OCI-LY3 (cell line): ENCODE data around the gene FAM13C.

Source experiments
- H2AFZ ChIP-seq: fragments of 200-600, 300-600 bp; shearing (Covaris generic); 2 replicates; pipeline ENCODE4 v1.6.0; 2014; ENCODE audit warnings: antibody characterized with exemption, low read depth, low read length
- H3K27ac ChIP-seq: fragments of 200-600, 300-600 bp; sonication (generic); 2 replicates; pipeline ENCODE4 v1.5.1; 2014; ENCODE audit warnings: mild to moderate bottlenecking, low read length, moderate library complexity, mixed read lengths
- H3K27me3 ChIP-seq: fragments of 200-600, 300-600 bp; sonication (generic); 2 replicates; pipeline ENCODE4 v1.6.1; 2014; ENCODE audit warnings: low read depth, low read length, mixed read lengths
- H3K36me3 ChIP-seq: fragments of 200-600, 300-600 bp; sonication (generic); replicated peaks from 2 replicates; pipeline ENCODE3; 2014; ENCODE audit warnings: low read depth, low read length, mixed read lengths
- H3K4me1 ChIP-seq: fragments of 300-600, 200-600 bp; sonication (generic); 2 replicates; pipeline ENCODE4 v1.6.1; 2014; ENCODE audit warnings: low read length, mixed read lengths
- H3K4me2 ChIP-seq: fragments of 200-600, 300-600 bp; sonication (generic); 2 replicates; pipeline ENCODE4 v1.6.1; 2014; ENCODE audit warnings: low read length, mixed read lengths
- H3K4me3 ChIP-seq: fragments of 300-600, 200-600 bp; sonication (generic); 2 replicates; pipeline ENCODE4 v1.5.1; 2014; ENCODE audit warnings: antibody characterized with exemption, mild to moderate bottlenecking, low read length, moderate library complexity
- H3K79me2 ChIP-seq: fragments of 300-600, 200-600 bp; shearing (Covaris generic); 2 replicates; pipeline ENCODE4 v1.6.1; 2014; ENCODE audit warnings: mild to moderate bottlenecking, low read length, mixed read lengths
- H3K9ac ChIP-seq: fragments of 300-600, 200-600 bp; shearing (Covaris generic); 2 replicates; pipeline ENCODE4 v1.6.0; 2014; ENCODE audit warnings: mild to moderate bottlenecking, low read length, moderate library complexity
- H3K9me3 ChIP-seq: fragments of 200-600, 300-600 bp; shearing (Covaris generic); 2 replicates; pipeline ENCODE4 v1.6.1; 2014; ENCODE audit warnings: low read length, mixed read lengths; ENCODE audit not compliant: insufficient read depth
- H4K20me1 ChIP-seq: fragments of 200-600, 300-600 bp; sonication (generic); 2 replicates; pipeline ENCODE4 v1.6.1; 2016; ENCODE audit warnings: low read length, mixed read lengths; ENCODE audit not compliant: insufficient read depth
- EZH2phosphoT487 ChIP-seq: fragments of 200-600 bp; shearing (Covaris generic); IDR thresholded peaks from 2 replicates; pipeline ENCODE4 v1.6.1; 2018; ENCODE audit warnings: antibody characterized with exemption, mixed run types, low read depth
- TF ChIP-seq, protein P1 (sequence below): fragments of 200-600, 300-600 bp; sonication (generic); IDR thresholded peaks from 2 replicates; pipeline ENCODE4 v1.5.1; 2014; ENCODE audit warnings: antibody characterized with exemption, low read length, low read depth

Gene FAM13C

DNA sequence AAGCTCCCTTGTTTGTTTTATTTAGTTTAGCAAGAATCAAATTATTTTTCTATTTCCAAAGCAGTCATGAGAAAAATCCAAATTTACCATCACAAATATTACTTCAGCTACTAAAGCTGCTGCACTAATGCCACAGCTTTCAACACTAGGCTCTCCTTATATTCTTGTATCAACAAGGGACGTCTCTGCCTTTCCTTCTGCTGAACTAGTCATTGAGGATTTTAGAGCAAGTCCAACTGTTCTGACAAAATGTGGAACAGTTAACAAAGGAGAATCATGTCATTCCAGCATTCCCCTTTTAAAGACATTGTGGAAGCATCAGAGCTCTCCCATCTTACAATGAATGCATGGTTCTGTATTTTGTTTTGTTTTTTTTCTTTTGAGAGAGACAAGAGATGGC, 28.6 kb downstream of the FAM13C start:
- TF ChIP-seq, protein P1, sequence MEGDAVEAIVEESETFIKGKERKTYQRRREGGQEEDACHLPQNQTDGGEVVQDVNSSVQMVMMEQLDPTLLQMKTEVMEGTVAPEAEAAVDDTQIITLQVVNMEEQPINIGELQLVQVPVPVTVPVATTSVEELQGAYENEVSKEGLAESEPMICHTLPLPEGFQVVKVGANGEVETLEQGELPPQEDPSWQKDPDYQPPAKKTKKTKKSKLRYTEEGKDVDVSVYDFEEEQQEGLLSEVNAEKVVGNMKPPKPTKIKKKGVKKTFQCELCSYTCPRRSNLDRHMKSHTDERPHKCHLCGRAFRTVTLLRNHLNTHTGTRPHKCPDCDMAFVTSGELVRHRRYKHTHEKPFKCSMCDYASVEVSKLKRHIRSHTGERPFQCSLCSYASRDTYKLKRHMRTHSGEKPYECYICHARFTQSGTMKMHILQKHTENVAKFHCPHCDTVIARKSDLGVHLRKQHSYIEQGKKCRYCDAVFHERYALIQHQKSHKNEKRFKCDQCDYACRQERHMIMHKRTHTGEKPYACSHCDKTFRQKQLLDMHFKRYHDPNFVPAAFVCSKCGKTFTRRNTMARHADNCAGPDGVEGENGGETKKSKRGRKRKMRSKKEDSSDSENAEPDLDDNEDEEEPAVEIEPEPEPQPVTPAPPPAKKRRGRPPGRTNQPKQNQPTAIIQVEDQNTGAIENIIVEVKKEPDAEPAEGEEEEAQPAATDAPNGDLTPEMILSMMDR, result no peak
- no peak for TF ChIP-seq EZH2phosphoT487
- H3K4me2 ChIP-seq, result no peak overlapping the region
- no peak overlapping the region for H3K27ac ChIP-seq
- no peaks in the 10 kb centered on the region for H3K9me3 ChIP-seq
- no peak overlapping the region for H3K4me3 ChIP-seq
- no peaks in the 10 kb centered on the region for H3K4me1 ChIP-seq
- no peak overlapping the region for H3K9ac ChIP-seq
- H3K79me2 ChIP-seq, result no peaks in the 10 kb centered on the region
- H3K27me3 ChIP-seq, result no peaks in the 10 kb centered on the region
- H4K20me1 ChIP-seq, result no peaks in the 10 kb centered on the region
- no peaks in the 10 kb centered on the region for H3K36me3 ChIP-seq
- H2AFZ ChIP-seq, result no peak overlapping the region

DNA sequence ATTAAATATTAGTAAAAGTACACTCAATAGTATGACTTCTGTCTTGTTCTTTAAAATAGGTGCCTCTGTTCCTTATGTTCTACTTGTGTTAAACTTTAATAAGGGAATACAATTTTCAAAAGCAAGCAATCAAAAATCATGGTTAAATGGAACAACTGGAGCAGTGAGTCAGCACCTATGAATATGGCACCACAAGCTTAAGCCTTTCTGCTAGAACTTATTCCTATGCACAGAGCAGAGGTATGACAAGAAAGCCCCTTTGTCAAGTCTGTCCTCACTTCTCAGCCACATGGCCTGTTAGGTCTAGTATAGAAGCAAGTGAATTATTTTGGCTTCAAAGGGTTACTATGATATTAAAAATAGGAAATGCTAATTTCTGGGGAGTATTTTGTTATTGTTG, 29.8 kb downstream of the FAM13C start:
- Histone ChIP-seq H3K9ac (no peak overlapping the region), H3K4me2 (no peak overlapping the region), H3K27me3 (no peaks in the 10 kb centered on the region), H3K79me2 (no peaks in the 10 kb centered on the region), H3K4me1 (no peaks in the 10 kb centered on the region), H3K9me3 (no peaks in the 10 kb centered on the region), H4K20me1 (no peaks in the 10 kb centered on the region), H3K27ac (no peak overlapping the region), H3K4me3 (no peak overlapping the region), H3K36me3 (no peaks in the 10 kb centered on the region), H2AFZ (no peak overlapping the region)
- TF ChIP-seq EZH2phosphoT487, result no peak
- TF ChIP-seq, protein P1, result no peak

DNA sequence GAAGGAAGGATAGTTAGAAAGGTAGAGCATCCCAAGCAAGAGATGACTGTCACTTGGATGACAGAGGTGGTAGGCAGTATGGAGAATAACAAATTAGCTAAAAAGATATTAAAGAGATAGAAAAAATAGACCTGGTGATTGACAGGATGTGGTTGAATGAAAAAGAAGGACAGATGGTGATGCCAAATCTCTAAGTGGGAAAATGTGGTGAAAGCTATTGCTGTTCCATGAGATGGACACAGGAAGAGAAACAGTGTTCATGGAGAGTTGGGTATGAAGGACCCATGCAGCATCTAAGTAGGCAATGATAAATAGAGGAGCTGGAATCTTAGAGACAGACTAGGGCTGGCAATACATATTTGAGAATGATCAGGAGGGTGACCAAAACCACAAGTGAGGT, 30.7 kb downstream of the FAM13C start:
- Histone ChIP-seq H3K9me3 (no peaks in the 10 kb centered on the region), H3K4me1 (no peaks in the 10 kb centered on the region), H4K20me1 (no peaks in the 10 kb centered on the region), H3K27me3 (no peaks in the 10 kb centered on the region), H3K9ac (no peak overlapping the region), H3K79me2 (no peaks in the 10 kb centered on the region), H3K4me3 (no peak overlapping the region), H3K27ac (no peak overlapping the region), H3K36me3 (no peaks in the 10 kb centered on the region), H3K4me2 (no peak overlapping the region), H2AFZ (no peak overlapping the region)
- TF ChIP-seq, protein P1, result no peak

DNA sequence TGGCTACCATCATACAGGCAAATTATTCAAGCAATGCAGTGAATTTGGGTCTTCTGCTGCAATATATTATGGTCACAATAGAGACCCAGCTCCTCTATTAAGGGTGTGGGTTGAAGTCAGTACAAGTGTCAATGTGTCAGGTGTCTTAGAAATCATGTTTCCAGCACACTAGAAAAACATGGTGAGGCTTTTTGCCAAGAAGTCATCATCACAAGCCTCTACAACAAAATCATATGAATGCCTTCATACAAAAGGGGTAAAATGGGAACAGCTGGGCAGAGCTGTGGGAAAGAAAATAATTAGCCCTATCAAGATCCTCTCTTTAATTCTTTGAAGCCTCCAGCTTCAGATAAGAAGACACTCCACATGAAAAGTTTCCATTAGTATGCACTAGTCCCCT, 37.2 kb downstream of the FAM13C start:
- no peaks in the 10 kb centered on the region for H4K20me1 ChIP-seq
- no peaks in the 10 kb centered on the region for H3K4me1 ChIP-seq
- no peak overlapping the region for H2AFZ ChIP-seq
- no peaks in the 10 kb centered on the region for H3K36me3 ChIP-seq
- no peak overlapping the region for H3K9ac ChIP-seq
- H3K27ac ChIP-seq, result no peak overlapping the region
- TF ChIP-seq EZH2phosphoT487, result no peak
- TF ChIP-seq, protein P1, result no peak
- no peaks in the 10 kb centered on the region for H3K27me3 ChIP-seq
- H3K79me2 ChIP-seq, result no peaks in the 10 kb centered on the region
- H3K4me3 ChIP-seq, result no peak overlapping the region
- no peaks in the 10 kb centered on the region for H3K9me3 ChIP-seq
- H3K4me2 ChIP-seq, result no peak overlapping the region
